GM21526 (cell line): ENCODE data around the gene CCT6B.

Source experiments
- ATAC-seq: cut with Tn5 transposase; IDR thresholded peaks from one replicate; pipeline ENCODE4 v1.9.1; 2021; ENCODE audit warnings: moderate library complexity; ENCODE audit not compliant: unreplicated experiment, low FRiP score

Gene CCT6B

DNA sequence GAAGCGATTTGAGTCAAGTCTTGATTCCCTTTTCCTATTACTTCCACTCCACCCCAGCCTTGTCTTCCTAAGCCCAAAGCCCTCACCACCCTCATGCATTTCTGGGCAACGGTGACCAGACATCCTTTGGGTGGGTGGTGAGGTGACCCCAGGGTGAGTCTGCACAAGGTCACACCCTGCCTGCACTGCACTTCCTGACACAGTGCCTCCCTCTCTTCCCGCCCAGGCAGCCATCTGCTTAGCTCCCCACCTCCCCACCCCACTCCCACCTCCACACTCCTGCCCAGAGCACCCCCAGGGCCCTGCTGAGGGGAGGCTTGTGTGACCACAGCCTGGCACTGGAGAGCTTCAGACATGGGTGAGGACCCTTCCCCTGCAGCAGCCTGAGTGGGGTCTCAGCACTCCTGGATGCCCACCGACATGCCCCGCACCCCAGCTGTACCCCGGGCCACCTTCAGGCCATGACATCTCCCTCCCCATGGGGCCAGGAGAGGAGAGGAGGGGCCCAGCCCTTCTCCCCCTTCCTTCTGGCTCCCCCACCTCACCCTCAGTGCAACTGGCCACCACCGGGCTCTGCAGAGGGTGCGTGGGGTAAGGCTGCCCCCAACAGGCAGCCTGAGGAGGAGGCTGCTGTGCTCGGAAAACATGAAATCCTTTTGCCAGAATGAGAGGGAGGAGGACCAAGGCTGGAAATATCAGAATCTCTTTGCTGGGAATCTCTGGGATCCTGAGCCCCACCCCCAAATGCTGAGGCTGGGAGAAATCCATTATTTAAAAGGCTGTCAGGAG lies 68.6 kb downstream of the CCT6B start:
- no peak for ATAC-seq

GRCh38 chr17:34886831-34887230 lies 74.4 kb downstream of the CCT6B start:
- no peak for ATAC-seq

- no peak for ATAC-seq
Observed at GRCh38 chr17:34885076-34885475, 76.2 kb downstream of the CCT6B start.

DNA sequence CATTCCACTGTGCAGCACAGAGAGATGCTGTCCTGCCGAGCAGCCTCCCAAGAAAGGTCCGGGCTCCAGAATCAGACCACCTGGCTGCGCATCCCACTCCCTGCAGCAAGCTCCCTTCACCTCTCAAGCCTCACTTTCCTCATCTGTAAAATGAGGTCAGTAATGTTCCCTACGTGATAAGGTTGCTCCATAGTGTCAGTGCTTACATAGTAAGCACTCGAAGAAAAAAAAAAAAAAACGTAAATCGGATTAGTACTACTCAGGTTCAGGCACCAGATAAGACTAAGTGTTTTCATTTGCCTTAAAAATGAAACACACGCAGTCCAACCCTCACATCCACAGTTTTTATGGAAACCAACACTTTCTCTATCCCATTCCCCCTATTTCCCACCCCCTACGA lies 76.7 kb downstream of the CCT6B start:
- ATAC-seq: no peak

- ATAC-seq: no peak
Observed at GRCh38 chr17:34883106-34884000, 77.9 kb downstream of the CCT6B start.

DNA sequence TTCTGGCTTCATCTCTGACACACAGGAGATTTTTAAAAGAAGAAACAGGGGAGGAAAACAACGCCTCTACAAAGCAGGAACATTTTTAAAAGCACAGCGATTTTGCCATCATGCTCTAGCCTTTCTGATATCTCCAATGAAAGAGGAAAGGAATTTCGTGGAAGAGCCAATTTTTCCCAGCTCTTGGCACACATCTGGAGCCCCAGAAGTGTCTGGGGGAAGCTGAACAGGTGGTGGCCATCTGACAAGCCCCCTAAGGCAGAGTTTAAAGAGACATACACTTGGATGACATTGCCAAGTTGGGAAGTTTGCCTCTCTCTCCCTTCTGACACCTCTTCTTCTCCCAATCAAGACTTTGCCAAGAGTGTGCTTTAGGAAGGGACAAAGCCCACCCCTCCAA lies 82.1 kb downstream of the CCT6B start:
- no peak for ATAC-seq
